ENCODE measurements around the gene MPP4.

The MPP4 gene

GRCh38 chr2:201698588-201699226 lies at the start of gene MPP4:
Gene MPP4, minus strand, starts transcription at chr2:201698644. Its CDS starts 4,690 bp downstream, at chr2:201693954.
- no peak for DNase-seq (ENCODE audit: low read depth in 2 of 2)

- DNase-seq (ENCODE audit: low read depth in 2 of 2): no peak
Measured at GRCh38 chr2:201746551-201746950, 48.1 kb upstream of the MPP4 start.

GRCh38 chr2:201735486-201735885 lies 37.0 kb upstream of the MPP4 start:
- no peak for DNase-seq (ENCODE audit: low read depth in 2 of 2)

GRCh38 chr2:201734111-201734510 lies 35.7 kb upstream of the MPP4 start:
- no peak for DNase-seq (ENCODE audit: low read depth in 2 of 2)

- no peak for DNase-seq (ENCODE audit: low read depth in 2 of 2)
Measured at GRCh38 chr2:201733544-201733943, 35.1 kb upstream of the MPP4 start.

- DNase-seq (ENCODE audit: low read depth in 2 of 2): no peak
Measured at GRCh38 chr2:201730651-201731285, 32.3 kb upstream of the MPP4 start.

- no peak for DNase-seq (ENCODE audit: low read depth in 2 of 2)
Measured at GRCh38 chr2:201715459-201715858, 17.0 kb upstream of the MPP4 start.

GRCh38 chr2:201712726-201713125 lies 14.3 kb upstream of the MPP4 start:
- DNase-seq (ENCODE audit: low read depth in 2 of 2): no peak

GRCh38 chr2:201709747-201710146 lies 11.3 kb upstream of the MPP4 start:
- DNase-seq (ENCODE audit: low read depth in 2 of 2): no peak

GRCh38 chr2:201709049-201709448 lies 10.6 kb upstream of the MPP4 start:
- no peak for DNase-seq (ENCODE audit: low read depth in 2 of 2)

GRCh38 chr2:201707753-201708152 lies 9.3 kb upstream of the MPP4 start:
- no peak for DNase-seq (ENCODE audit: low read depth in 2 of 2)

- no peak for DNase-seq (ENCODE audit: low read depth in 2 of 2)
Measured at GRCh38 chr2:201707142-201707541, 8.7 kb upstream of the MPP4 start.

GRCh38 chr2:201704536-201704935 lies 6.1 kb upstream of the MPP4 start:
- no peak for DNase-seq (ENCODE audit: low read depth in 2 of 2)

- DNase-seq (ENCODE audit: low read depth in 2 of 2): no peak
Measured at GRCh38 chr2:201701646-201702045, 3.2 kb upstream of the MPP4 start.

GRCh38 chr2:201699416-201699815 lies 972 bp upstream of the MPP4 start:
- no peak for DNase-seq (ENCODE audit: low read depth in 2 of 2)

GRCh38 chr2:201697899-201698298 lies 545 bp downstream of the MPP4 start:
- DNase-seq (ENCODE audit: low read depth in 2 of 2): no peak

- DNase-seq (ENCODE audit: low read depth in 2 of 2): no peak
Measured at GRCh38 chr2:201696151-201696659, 2.2 kb downstream of the MPP4 start.

- no peak for DNase-seq (ENCODE audit: low read depth in 2 of 2)
Measured at GRCh38 chr2:201685156-201685555, 13.3 kb downstream of the MPP4 start.

- DNase-seq (ENCODE audit: low read depth in 2 of 2): no peak
Measured at GRCh38 chr2:201680743-201681142, 17.7 kb downstream of the MPP4 start.

GRCh38 chr2:201678401-201678800 lies 20.0 kb downstream of the MPP4 start:
- no peak for DNase-seq (ENCODE audit: low read depth in 2 of 2)

- no peak for DNase-seq (ENCODE audit: low read depth in 2 of 2)
Measured at GRCh38 chr2:201675454-201675853, 23.0 kb downstream of the MPP4 start.

- no peak for DNase-seq (ENCODE audit: low read depth in 2 of 2)
Measured at GRCh38 chr2:201674794-201675193, 23.6 kb downstream of the MPP4 start.

- no peak for DNase-seq (ENCODE audit: low read depth in 2 of 2)
Measured at GRCh38 chr2:201674298-201674697, 24.1 kb downstream of the MPP4 start.

GRCh38 chr2:201673546-201673945 lies 24.9 kb downstream of the MPP4 start:
- DNase-seq (ENCODE audit: low read depth in 2 of 2): no peak

Measured in stimulated activated CD4-positive, alpha-beta T cell treated with anti-CD3 and anti-CD28 coated beads, Interleukin-1b, Interleukin-23, amount 100 ng/mL, for 1 hour (primary cell).